Hepatic stellate cell (primary cell): ENCODE measurements around the gene MED13.
"Not testable (repeated sequence)": the region's sequence is repeated elsewhere in the genome, so short reads cannot be mapped to it uniquely, and the experiment has no call there.

ENCODE experiments used
- DNase-seq: peaks from one replicate; pipeline ENCODE4 v3.0.0; 2011; ENCODE audit warnings: low spot score

The MED13 gene

DNA sequence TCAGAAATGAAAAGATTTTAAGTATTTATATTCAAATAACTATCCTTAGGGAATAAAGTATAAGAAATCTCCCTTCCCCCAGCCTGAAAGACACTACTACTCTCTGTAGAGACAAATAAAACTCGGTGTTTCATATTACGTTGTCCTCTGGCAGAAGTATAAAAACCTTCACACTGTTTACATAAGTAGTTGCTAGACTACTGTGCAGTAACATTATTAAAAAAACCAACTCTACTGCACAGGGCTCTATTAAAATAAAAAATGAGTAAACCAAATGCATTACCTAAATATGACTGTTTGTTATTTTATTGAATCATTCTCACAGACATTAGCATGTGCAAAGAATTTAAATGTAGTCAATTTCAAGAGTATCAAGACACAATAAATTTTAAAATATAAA is 67.4 kb downstream of the MED13 start:
- DNase-seq = peak; percentile 53

DNA sequence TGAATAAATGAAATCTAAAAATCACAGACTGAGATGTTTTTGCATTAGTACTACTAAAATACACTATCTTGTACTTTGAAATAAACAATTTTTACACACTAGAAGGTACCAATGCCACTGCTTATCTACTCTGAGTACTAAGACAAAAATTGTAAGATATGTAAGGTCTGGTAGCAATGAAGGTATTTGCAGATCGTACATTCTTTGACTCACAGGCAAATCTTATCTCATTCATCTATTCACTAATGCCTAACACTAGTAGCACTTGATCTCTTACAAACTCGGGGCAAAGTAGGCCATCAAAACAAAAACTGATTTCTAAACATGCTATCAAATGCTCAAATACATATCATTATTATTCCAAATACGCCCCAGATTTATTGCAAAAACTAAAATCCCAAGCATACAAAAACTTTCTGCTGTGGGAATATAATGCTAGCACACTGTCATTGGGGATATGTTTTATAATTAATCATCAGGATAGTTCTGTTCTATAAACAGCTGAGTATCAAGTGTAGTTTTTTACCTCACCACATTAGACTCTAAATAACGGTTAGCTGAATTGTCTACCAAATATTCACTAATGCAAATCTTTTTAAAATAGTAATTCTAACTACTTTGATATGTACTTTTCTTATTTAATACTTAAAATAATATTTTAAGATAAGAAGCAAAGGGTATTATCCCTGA is 68.0 kb downstream of the MED13 start:
- DNase-seq = no peak

DNA sequence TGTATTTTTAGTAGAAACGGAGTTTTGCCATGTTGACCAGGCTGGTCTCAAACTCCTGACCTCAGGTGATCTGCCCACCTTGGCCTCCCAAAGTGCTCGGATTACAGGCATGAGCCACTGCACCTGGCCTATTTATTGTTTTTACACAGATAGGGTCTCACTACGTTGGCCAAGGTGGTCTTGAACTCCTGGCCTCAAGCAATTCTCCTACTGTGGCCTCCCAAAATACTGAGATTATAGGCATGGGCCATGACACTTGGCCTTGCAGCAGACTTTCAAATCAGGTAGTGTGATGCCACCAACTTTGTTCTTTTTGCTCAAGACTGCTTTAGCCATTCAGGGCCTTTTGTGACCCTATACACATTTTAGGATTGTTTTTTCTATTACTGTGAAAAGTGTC is 75.6 kb downstream of the MED13 start:
- DNase-seq = no peak

DNA sequence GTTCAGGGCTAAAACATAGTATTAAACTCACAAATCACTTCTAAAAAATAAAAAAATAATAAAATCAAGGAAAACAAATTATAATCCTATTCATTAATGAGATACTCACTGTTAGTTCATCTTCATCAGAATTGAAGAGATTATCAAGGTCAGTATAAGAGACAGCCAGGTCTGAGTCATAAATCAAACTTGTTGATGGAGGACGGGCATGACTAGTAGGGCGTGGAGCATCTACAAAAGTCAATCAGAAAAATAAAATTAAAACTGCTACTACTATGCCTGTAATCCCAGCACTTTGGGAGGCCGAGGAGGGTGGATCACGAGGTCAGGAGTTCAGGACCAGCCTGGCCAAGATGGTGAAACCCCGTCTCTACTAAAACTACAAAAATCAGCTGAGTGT is 78.2 kb downstream of the MED13 start:
- DNase-seq = no peak

DNA sequence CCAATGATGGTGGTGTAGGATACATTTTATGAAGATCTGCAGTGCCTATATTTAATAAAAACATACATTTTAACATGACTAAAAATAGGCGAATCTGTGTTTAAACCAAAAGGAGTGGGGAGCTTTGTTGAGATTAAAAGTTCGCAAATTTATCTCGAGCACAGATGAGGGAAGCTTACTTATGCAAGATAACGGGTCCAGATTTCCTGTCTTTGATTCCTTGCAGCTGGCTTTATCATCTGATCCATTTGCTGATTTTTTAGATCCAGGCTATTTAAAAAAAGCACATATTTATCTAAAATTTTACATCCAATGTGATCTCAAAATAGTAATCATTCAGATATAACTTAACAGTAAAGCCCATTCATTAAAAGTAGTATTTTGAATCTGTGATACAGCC is 80.3 kb downstream of the MED13 start:
- DNase-seq = no peak

DNA sequence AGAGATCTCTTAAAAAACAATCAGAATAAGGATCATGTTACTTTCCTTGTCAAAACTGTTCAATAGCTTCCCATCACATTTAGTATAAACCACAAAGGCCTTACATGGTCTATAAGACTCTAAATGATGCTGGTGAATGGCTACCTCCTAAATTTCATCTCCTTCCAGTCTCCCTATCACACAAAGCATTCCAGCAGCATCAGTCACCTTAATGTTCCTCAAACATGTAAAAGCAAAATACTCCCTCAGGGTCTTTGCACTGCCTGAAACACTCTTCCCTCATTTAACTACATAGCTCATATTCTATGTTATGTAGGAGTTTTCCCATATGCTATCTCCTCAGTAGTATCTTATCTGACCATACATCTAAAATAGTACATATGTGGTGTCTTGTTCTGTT is 83.8 kb downstream of the MED13 start:
- DNase-seq = no peak

DNA sequence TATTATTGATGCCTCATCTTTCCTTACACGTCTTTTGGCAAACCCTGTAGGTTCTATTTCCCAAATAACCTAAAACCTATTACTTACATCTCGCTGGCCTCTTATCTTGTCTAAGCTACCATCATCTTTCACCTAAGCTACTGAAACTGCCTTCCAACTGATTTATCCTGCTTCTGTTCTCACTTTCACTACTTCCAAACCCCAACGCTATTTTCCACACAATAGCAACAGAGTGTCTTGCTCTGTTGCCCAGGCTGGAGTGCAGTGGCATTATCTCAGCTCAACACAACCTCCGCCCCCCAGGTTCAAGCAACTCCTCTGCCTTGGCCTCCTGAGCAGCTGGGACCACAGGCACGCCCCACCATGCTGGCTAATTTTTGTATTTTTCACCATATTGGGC is 84.5 kb downstream of the MED13 start:
- DNase-seq = no peak

DNA sequence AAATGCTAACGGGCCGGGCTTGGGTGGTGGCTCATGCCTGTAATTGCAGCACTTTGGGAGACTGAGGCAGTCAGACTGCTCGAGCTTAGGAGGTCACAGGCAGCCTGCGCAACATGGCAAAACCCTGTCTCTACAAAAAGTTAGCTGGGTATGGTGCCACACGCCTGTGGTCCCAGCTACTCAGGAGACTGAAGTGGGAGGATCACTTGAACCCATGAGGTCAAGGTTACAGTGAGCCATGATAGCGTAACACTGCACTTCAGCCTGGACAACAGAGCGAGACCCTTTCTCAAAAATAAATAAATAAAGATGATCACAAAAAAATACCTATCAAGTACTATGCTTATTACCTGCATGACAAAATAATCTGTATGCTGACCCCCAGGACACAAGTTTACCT is 91.0 kb downstream of the MED13 start:
- DNase-seq = no peak

DNA sequence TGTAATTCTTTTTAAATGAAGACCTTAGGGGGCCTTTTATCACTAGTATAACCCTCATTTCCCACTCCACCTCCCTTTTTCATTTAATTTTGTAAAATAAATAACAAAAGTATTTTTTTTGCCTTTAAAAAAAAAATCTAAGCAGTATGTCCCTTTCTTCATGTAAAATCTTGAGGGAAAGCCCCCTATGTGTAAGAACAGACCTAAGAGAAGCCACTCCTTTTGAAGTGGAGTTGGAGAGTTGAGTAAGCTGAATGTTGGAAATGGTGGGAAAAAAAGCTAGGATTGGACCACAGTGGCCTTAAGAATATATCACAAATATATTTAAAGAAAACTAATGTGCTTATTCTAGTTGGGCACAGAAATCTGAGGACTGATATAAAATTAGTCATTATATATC is 92.8 kb downstream of the MED13 start:
- DNase-seq = no peak

DNA sequence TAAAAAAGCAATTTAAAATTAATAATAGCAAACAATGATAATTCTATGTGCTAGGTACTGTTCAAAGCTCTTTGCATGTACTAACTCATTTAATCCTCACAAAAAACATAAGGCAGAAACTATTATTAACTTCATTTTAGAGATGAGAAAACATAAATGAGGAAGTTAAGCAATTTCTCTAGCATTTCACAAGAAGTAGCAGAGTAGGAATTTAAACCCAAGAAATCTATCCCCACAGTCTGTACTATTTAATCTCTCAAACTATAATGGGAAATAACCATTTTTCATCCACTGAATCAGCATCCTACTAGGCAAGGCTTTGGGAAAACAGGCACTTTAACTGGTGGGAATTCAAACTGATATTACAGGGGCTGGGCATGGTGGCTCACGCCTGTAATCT is 95.0 kb downstream of the MED13 start:
- no peak for DNase-seq

DNA sequence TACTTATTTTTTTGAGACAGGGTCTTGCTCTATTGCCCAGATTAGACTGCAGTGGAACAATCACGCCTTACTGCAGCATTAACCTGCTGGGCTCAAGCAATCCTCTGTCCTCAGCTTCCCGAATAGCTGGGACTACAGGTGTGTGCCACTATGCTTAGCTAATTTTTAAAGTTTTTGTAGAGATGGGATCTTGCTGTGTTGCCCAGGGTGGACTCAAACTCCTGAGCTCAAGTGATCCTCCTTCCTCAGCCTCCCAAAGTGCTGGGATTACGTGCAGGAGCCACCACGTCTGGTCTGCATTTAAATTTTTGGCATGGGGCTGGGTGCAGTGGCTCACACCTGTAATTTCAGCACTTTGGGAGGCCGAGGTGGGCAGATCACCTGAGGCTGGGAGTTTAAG is 96.3 kb downstream of the MED13 start:
- DNase-seq = no peak

DNA sequence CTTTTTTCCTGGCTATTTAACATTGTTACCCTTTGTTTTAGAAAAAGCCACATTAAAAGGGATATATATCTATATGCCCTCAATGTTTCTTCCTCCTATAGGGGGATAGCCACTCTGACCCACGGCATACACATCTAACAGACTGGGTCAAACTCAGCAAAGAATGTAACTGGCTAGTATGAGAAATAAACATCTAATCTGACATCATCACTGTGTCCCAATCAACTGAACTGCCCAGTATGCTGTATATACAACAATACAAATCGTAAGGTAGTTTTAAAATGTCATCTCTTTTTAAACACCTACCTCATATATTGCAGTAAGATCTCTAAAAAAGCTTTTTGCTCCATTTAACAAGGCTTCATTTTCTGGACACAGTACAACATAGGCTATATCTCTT is 97.3 kb downstream of the MED13 start:
- DNase-seq = no peak

DNA sequence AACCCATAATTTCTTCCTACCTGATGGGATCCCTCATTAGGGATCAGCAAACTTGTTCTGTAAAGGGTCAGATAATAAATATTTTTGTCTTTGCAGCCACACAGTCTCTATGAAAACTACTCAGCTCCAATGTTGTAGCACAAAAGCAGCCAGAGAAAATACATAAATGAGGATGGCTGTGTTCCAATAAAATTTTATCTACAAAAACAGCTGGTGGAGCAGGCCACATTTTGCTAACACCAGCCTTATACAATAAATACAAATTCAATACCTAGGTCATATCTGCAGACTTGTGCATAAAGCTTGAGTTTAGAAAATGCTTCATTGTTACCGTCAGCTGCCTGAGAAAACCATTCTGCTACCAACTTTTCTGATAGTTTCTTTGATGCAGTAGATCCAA is 98.9 kb downstream of the MED13 start:
- DNase-seq = no peak

DNA sequence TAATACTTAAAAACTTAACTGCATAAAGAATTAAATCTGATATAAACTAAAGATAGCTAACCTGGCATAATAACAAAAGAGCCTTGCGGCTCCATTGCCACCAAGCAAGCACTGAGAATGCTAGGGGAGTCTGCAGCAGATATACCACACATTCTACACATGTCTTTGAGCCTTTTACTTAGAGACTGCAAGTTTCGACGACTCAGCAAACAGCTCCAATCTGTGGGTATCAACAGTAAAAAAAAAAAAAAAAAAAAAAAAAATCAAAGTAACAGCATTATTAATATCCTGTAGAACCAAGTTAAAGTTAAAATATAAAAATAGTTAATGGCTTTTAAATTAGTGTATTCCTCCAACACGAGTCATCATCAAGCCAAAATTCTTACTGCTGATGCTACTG is 109.5 kb downstream of the MED13 start:
- no peak for DNase-seq

DNA sequence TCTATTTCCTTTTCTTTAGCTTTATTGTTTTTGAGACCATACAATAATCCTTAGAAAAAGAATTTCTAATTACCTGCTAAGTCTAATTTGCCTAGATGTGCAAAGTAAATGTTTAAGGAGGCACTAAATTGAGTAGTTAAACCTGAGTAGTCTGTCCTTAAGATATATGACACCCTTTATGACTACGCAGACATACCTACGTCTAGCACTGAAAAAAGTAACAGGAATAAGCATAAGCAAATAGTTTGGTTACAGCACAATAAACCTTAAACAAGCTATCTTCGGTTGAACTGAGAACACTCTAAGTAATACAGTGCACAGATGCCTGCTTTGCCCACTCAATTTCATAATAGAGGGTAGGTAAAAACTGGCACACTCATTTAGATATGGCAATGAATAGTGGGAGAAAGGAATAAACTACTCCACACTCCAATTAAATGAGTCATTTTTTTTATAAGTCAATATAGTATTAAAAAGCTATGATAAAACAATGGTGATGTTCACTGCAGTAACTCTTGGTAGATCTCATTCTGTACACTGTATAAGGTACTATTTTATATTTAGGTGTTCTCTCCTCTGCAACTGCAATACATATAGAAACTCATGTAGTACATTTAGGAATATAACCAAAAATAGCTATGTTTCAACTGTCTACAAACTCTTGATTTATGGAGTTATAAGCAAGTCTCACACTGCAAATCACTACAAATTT is 117.6 kb downstream of the MED13 start:
- no peak for DNase-seq

DNA sequence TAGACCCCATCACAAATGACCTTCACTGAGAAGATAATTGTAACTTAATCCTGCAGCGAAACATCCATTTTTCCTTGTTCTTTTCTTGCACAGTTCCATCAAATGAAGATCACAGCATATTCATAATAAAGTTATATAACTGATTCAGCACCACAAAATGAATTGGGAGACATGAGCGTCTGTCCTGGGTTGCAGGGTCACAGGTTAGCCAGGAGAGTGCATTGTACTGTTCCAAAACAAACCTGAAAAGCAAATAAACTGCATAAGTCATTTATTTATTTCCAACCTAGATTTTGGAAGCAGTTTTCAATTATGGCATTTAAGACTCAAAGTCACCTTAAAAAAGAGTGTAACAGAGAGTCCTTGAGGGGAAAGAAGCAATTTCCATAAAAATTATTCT is 118.7 kb downstream of the MED13 start:
- no peak for DNase-seq

DNA sequence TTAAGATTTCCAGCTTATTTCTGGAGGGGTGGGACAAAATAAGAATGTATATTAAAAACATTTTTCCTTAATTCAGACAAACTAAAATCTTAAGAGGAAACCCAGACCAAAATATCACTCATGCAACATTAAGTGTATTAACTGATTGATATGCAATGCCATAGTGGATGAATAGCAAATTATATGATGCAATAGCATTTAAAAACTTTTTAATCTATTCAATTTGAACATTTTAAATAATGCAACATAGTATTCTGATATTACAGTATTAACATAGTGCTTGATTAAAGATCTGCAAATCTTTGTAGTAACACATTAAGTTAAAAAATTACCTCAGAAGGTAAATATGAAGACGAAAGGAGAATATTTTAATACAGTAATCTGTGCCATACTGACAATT is 122.0 kb downstream of the MED13 start:
- no peak for DNase-seq

DNA sequence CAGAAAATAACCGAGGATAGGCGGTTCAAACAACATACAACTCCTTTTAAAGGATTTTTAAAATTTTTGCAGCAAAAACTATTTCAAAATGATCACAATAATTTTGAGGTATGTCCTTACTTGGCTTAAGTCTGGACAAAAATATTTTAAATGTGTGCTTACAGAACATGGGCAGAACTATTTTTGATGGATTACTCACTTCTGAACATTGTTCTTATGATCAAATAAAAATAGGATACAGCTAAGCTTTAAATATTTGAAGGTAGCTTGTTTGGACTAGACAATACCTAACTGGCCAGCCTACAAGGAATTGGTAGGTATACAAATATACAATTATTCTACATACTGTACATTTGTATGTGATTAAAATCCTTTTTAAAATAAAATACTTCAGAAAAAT is 123.0 kb downstream of the MED13 start:
- no peak for DNase-seq

DNA sequence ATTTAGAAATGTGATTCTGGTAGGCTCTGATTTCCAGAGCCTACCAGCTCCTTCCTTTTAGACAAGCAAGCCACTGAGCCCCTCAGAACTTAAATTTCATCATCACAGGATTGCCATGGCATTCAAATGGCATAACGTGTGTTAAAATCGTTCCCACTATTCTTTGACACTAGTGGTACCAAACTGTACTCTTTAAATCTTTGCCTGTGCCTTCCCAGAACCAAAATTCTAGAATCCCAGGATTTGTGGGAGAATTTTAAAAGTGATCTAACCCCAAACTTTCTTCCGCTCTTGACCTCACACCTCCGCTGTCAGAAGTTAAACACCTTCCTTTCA is 137.0 kb downstream of the MED13 start:
- no peak for DNase-seq

DNA sequence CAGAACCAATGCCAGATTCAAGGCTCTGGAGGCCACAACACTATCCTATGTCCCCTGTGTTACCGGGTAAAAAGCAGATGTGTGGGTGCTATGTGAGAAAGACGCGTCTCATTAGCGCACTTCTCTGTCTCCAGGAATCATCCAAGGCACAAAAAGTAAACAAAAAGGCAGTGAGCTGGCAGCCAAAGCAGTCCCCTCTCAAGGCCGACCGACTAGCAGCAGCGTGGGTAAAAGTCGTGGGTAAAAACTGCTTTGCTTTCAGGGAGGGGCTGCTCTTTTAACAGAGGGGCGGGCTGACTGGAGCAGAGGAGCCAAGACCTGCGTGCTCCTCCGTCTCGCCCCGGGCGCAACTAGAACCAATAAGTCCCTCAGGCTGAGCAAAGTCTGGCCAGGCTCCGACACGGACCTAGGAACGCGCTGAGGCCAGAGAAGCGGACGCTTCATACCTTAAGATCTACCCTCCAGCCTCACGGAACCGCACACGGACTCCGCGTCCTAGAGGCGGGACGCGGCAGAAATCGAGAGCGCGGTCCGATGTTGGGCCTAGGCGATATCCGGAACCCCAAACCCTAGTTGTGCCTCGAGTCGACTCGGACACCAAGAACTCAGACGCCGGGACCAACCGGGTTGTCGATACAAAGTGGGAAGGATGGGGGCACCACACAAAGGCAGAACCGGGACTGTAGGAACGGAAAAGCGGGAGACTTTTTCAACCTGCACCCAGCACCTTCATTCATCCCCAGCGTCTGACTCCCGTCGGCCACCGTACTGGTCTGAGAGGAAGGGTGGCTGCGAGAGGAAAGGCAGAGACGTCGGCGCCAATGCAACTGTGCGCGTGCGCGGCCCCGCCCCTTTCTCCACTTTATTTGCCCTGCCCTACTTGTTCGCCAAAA is 137.6 kb downstream of the MED13 start, which contains the start of gene INTS2:
Gene INTS2 (minus strand): TSS at position 775 of the 893 bp plus-strand sequence. CDS start 1,338 bp downstream, outside the sequence.
- DNase-seq = peak; percentile 93

DNA sequence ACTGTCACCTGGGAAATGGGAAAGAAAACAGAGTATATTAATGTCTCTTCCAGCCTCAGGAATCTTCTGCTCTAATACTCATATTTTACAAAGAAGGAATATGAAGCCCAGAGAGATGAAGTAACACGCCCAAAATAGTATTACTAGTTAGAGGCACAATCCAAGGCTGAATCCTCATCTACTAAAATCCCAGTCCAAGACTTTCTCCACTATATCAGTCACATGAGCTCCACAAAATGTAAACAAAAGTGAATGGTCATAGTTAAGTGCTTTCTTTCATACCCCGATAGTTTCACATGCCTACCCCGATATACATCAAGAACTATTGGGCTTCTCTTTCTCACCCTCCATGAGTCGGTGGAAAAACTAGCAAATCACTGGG is 138.3 kb downstream of the MED13 start:
- peak; percentile 51 for DNase-seq

DNA sequence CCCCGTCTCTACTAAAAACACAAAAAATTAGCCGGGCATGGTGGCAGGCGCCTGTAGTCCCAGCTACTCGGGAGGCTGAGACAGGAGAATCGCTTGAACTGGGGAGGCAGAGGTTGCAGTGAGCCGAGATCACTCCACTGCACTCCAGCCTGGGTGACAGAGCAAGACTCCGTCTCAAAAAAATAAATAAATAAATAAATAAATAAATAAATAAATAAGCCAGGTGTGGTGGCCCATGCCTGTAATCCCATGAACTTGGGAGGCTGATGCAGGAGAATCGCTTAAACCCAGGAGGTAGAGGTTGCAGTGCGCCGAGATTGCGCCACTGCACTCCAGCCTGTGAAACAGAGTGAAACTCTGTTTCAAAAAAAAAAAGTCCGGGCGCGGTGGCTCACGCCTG is 149.9 kb downstream of the MED13 start:
- DNase-seq = not testable (repeated sequence)
